A673 (cell line): ENCODE measurements around the gene CNTLN. TPM values are rescaled to one million over a fixed set of nuclear protein-coding genes. Genes with fewer than 3 reads are reported as not detected.
"Not testable (repeated sequence)": the region's sequence is repeated elsewhere in the genome, so short reads cannot be mapped to it uniquely, and the experiment has no call there.

Experiments
- BruUV-seq: library from RNA; stranded (reverse); fragments of 400-500 nt; replicated peaks from 2 replicates; lab custom pipeline; 2021; lab: Mats Ljungman, UMichigan
- CTCF ChIA-PET: fragments of 300-600 bp; sonication (Branson Sonifier 250); formaldehyde crosslinking; loops from one replicate; lab custom pipeline; 2022; ENCODE audit warnings: antibody characterized with exemption; lab: Charles Lee
- POLR2A ChIA-PET: fragments of 300-600 bp; sonication (Branson Sonifier 250); formaldehyde crosslinking; loops from one replicate; lab custom pipeline; 2022; ENCODE audit warnings: antibody characterized with exemption; ENCODE audit not compliant: low non-redundant PET; lab: Charles Lee
- DNase-seq: peaks from one replicate; pipeline ENCODE4 v3.0.0-alpha.2; 2015; ENCODE audit warnings: low spot score
- H3K27ac ChIP-seq: fragments of 200-600 bp; sonication (generic); 2 replicates; pipeline ENCODE4 v1.5.1; 2016; ENCODE audit warnings: mixed run types, low read depth, mild to moderate bottlenecking, mixed read lengths, antibody characterized with exemption, low read length; ENCODE audit not compliant: poor library complexity, severe bottlenecking
- H3K27me3 ChIP-seq: fragments of 200-600 bp; sonication (generic); replicated peaks from 2 replicates; pipeline ENCODE4 v1.6.1; 2017; ENCODE audit warnings: mixed run types, low read depth, mild to moderate bottlenecking, mixed read lengths, antibody characterized with exemption, low read length; ENCODE audit not compliant: insufficient read depth, poor library complexity
- H3K36me3 ChIP-seq: fragments of 200-600 bp; sonication (generic); 2 replicates; pipeline ENCODE4 v1.6.1; 2016; ENCODE audit warnings: mixed run types, mild to moderate bottlenecking, mixed read lengths, antibody characterized with exemption, low read length; ENCODE audit not compliant: insufficient read depth, poor library complexity, severe bottlenecking
- H3K4me1 ChIP-seq: fragments of 200-600 bp; sonication (generic); 2 replicates; pipeline ENCODE4 v1.6.1; 2017; ENCODE audit warnings: mixed run types, mild to moderate bottlenecking, mixed read lengths, antibody characterized with exemption, low read length; ENCODE audit not compliant: insufficient read depth, poor library complexity, severe bottlenecking
- H3K4me3 ChIP-seq: fragments of 200-600 bp; sonication (generic); 2 replicates; pipeline ENCODE4 v1.5.1; 2016; ENCODE audit warnings: low read depth, mixed run types, mild to moderate bottlenecking, mixed read lengths, low read length; ENCODE audit not compliant: poor library complexity, severe bottlenecking
- H3K9me3 ChIP-seq: fragments of 200-600 bp; sonication (generic); 2 replicates; pipeline ENCODE4 v1.6.1; 2016; ENCODE audit warnings: mixed run types, low read depth, mild to moderate bottlenecking, mixed read lengths, antibody characterized with exemption, low read length; ENCODE audit not compliant: poor library complexity, severe bottlenecking
- EZH2 ChIP-seq: fragments of 200-600 bp; sonication (generic); IDR thresholded peaks from 2 replicates; pipeline ENCODE4 v1.6.1; 2017; ENCODE audit warnings: borderline replicate concordance, low read depth, mild to moderate bottlenecking, mixed read lengths, antibody characterized with exemption, low read length; ENCODE audit not compliant: poor library complexity, severe bottlenecking
- intact Hi-C: fragments of 100-400 bp; cut with micrococcal nuclease; formaldehyde crosslinking; loops from one replicate; pipeline ENCODE4 v1.10.0; 2022; ENCODE audit not compliant: unreplicated experiment
- total RNA-seq: library from RNA; stranded (reverse); gene quantifications from 2 replicates; pipeline ENCODE4 v1.2.3, GENCODE V29; 2021
- TF ChIP-seq, protein P1 (sequence below): fragments of 300-800, 200-600 bp; sonication (generic); conservative IDR thresholded peaks from 2 replicates; pipeline ENCODE4 v1.5.1; 2017; ENCODE audit warnings: low read depth, mild to moderate bottlenecking, antibody characterized with exemption, low read length, moderate library complexity, mixed read lengths

The CNTLN gene
- total RNA-seq, 1 experiment from 2014 or later = 6.6 TPM

DNA sequence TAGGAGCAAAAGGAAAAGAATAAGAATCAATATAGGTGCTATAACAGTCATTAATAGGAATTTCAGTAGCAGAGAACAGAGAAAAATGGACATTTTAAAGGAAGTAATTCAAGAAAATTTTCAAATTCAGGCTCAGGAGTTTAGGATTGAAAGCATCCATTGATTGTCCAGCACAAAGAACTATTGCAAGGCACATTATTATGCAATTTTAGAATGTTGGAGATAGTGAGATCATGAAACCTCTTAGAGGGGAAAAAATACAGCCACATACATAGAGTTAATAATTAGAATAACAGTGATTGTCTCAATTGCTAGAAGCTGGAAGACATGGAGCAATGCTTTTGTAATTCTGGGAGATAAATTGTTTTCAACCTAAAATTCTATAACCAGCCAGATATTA lies 31.5 kb downstream of the CNTLN start:
- POLR2A ChIA-PET = no interaction called here

DNA sequence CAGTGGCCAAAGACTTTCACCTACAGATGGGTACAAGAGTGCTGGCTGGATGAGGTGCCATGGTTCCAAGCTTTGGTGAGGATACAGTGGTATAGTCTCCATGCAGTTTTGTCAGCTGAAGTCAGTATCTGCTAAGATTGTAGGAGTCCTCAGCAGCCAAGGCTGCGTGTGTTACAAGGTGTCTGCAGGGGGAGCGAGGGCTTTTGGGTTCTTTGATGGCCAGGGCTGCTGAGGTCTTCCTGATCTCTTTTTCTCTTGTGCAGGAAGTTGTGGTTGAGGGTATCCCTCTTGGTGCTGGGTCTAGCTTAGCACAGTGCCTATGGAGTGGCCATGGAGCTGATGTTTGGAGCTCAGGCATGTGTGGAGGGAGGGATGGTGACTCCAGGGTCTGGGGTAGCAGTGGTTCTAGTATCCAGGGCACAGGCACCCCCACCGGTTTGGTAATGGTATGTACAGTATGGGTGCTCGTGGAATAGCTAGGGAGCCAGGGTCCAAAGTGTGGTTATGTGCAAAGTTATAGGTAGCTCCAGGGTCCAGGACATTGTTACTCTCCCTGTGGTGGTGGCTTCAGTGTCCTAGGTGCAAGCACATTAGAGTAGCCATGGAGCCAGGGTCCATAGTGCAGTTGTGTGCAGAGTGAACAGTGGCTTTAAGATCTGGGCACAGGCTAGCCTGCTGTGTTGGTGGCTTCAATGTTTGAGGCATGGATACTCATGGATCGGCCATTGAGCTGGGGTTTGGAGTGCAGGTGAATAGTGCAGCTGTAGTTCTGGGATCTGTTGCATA lies 36.7 kb downstream of the CNTLN start:
- H3K27me3 ChIP-seq = no peaks in the 10 kb centered on the region
- DNase-seq = no peak
- no peak overlapping the region for H3K4me3 ChIP-seq
- H3K9me3 ChIP-seq = peaks cover 6% of the 10 kb centered on the region
- H3K36me3 ChIP-seq = no peaks in the 10 kb centered on the region
- H3K27ac ChIP-seq = no peak overlapping the region
- intact Hi-C loops = no loop called here
- H3K4me1 ChIP-seq = no peaks in the 10 kb centered on the region
- POLR2A ChIA-PET = no interaction called here
- no peak for TF ChIP-seq EZH2
- TF ChIP-seq, protein P1, sequence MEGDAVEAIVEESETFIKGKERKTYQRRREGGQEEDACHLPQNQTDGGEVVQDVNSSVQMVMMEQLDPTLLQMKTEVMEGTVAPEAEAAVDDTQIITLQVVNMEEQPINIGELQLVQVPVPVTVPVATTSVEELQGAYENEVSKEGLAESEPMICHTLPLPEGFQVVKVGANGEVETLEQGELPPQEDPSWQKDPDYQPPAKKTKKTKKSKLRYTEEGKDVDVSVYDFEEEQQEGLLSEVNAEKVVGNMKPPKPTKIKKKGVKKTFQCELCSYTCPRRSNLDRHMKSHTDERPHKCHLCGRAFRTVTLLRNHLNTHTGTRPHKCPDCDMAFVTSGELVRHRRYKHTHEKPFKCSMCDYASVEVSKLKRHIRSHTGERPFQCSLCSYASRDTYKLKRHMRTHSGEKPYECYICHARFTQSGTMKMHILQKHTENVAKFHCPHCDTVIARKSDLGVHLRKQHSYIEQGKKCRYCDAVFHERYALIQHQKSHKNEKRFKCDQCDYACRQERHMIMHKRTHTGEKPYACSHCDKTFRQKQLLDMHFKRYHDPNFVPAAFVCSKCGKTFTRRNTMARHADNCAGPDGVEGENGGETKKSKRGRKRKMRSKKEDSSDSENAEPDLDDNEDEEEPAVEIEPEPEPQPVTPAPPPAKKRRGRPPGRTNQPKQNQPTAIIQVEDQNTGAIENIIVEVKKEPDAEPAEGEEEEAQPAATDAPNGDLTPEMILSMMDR = no peak
- BruUV-seq = no TSS peak
- CTCF ChIA-PET = no interaction called here

More for the DNA sequence above, 31.5 kb downstream of the CNTLN start:
- Histone ChIP-seq H3K36me3 (no peaks in the 10 kb centered on the region), H3K4me3 (no peak overlapping the region), H3K27ac (no peak overlapping the region), H3K27me3 (no peaks in the 10 kb centered on the region), H3K9me3 (peaks cover 6% of the 10 kb centered on the region), H3K4me1 (no peaks in the 10 kb centered on the region)
- intact Hi-C loops = no loop called here
- CTCF ChIA-PET = no interaction called here
- TF ChIP-seq EZH2 = no peak
- TF ChIP-seq, protein P1 = no peak
- no peak for DNase-seq
- no TSS peak for BruUV-seq

DNA sequence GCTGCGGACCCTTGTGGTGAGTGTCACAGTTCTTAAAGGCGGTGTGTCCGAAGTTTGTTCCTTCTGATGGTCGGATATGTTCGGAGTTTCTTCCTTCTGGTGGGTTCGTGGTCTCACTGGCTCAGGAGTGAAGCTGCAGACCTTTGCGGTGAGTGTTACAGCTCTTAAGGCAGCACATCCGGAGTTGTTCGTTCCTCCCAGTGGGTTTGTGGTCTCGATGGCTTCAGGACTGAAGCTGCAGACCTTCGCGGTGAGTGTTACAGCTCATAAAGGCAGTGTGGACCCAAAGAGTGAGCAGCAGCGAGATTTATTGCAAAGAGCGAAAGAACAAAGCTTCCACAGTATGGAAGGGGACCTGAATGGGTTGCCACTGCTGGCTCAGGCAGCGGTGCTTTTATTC lies 42.7 kb downstream of the CNTLN start:
- H3K9me3 ChIP-seq, H3K4me3 ChIP-seq, H3K27ac ChIP-seq, H3K4me1 ChIP-seq, H3K27me3 ChIP-seq, CTCF ChIA-PET, POLR2A ChIA-PET, BruUV-seq, H3K36me3 ChIP-seq, DNase-seq, intact Hi-C loops: not testable (repeated sequence)

DNA sequence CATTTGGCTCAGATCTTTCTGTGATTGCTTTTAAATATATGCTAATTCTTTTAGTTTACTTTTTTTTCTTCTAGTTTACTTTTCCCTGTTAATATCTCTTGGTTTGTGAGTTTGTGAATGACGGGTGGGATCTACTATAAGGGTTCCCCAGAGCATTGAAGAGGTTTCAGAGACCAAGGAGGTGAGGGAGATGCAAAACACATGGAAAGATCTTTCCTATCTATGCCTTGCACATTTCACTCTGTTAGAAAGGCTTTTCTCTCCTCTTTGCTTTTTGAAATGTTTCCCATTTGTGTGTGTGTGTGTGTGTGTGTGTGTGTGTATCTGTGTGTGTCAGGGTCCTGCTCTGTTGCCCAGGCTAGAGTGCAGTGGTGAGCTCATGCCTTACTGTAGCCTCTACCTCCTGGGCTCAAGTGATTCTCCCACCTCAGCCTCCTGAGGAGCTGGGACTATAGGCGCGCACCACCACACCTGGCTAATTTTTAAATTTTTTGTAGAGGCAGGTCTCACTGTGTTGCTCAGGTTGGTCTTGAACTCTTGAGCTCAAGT lies 50.7 kb downstream of the CNTLN start:
- BruUV-seq = no TSS peak
- Histone ChIP-seq H3K27ac (no peak overlapping the region), H3K9me3 (no peaks in the 10 kb centered on the region), H3K36me3 (no peaks in the 10 kb centered on the region), H3K27me3 (no peaks in the 10 kb centered on the region), H3K4me3 (no peak overlapping the region), H3K4me1 (no peaks in the 10 kb centered on the region)
- intact Hi-C loops = no loop called here
- POLR2A ChIA-PET = no interaction called here
- CTCF ChIA-PET = no interaction called here
- TF ChIP-seq, protein P1 = no peak
- TF ChIP-seq EZH2 = no peak
- no peak for DNase-seq
